ENCODE results near the gene PACS1.

The PACS1 gene

GRCh38 chr11:66264383-66264782 lies 194.3 kb downstream of the PACS1 start:
- no peaks in the 10 kb centered on the region for H3K9me3 ChIP-seq (ENCODE audit: insufficient read depth, low read depth, low read length)
- H3K9ac ChIP-seq (ENCODE audit: low read depth, low read length) = no peak overlapping the region
- peaks cover 59% of the 10 kb centered on the region for H3K36me3 ChIP-seq (ENCODE audit: insufficient read depth, low read length)
- H3K4me3 ChIP-seq (ENCODE audit: low read length) = no peak overlapping the region
- H3K27me3 ChIP-seq (ENCODE audit: insufficient read depth, low read length) = no peaks in the 10 kb centered on the region
- no peak overlapping the region for H3K27ac ChIP-seq (ENCODE audit: low read depth, low read length)
- H3K4me1 ChIP-seq (ENCODE audit: insufficient read depth, low read length) = peaks cover 2% of the 10 kb centered on the region; the same call in 1 of the 2 replicates
- WGBS = 95% methylated on average over 8 of the region's 8 CpGs

- no peak overlapping the region for H3K4me3 ChIP-seq (ENCODE audit: low read length)
- H3K27ac ChIP-seq (ENCODE audit: low read depth, low read length) = no peak overlapping the region
- H3K4me1 ChIP-seq (ENCODE audit: insufficient read depth, low read length) = peaks cover 7% of the 10 kb centered on the region; the same call in 1 of the 2 replicates
- H3K9ac ChIP-seq (ENCODE audit: low read depth, low read length) = no peak overlapping the region
- WGBS = 73% methylated on average over 11 of the region's 12 CpGs
- peaks cover 54% of the 10 kb centered on the region for H3K36me3 ChIP-seq (ENCODE audit: insufficient read depth, low read length)
- H3K27me3 ChIP-seq (ENCODE audit: insufficient read depth, low read length) = no peaks in the 10 kb centered on the region
- H3K9me3 ChIP-seq (ENCODE audit: insufficient read depth, low read depth, low read length) = no peaks in the 10 kb centered on the region
These were observed 194.8 kb downstream of the PACS1 start for GRCh38 chr11:66264914-66265313.

DNA sequence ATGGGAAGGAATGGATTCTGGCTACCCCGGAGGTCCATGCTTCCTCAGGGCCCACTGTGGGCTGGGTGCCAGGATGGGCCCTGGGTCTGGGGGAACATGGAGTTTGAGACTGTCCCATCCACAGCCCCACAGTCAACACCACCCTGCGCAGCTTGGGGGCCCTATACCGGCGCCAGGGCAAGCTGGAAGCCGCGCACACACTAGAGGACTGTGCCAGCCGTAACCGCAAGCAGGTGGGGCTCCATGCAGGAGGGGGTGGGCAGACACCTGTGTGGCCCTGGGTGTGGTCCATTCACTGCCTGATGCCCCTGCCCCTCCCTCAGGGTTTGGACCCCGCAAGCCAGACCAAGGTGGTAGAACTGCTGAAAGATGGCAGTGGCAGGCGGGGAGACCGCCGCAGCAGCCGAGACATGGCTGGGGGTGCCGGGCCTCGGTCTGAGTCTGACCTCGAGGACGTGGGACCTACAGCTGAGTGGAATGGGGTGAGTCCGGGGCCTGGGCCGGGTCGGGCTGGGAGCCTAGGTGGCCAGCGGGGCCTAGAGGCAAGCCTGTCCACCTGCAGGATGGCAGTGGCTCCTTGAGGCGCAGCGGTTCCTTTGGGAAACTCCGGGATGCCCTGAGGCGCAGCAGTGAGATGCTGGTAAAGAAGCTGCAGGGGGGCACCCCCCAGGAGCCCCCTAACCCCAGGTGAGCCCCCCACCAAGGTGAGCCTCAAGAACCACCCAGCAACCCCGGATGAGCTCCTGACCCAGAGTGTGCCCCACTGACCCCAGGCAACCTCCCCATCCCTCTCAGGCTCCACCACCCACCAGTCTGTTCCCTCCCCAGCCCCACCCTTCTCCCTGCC lies 195.7 kb downstream of the PACS1 start:
- H3K36me3 ChIP-seq (ENCODE audit: insufficient read depth, low read length) = peaks cover 49% of the 10 kb centered on the region
- no peaks in the 10 kb centered on the region for H3K9me3 ChIP-seq (ENCODE audit: insufficient read depth, low read depth, low read length)
- H3K4me1 ChIP-seq (ENCODE audit: insufficient read depth, low read length) = peaks cover 8% of the 10 kb centered on the region; the same call in 1 of the 2 replicates
- WGBS = 97% methylated on average over 26 of the region's 26 CpGs
- no peak overlapping the region for H3K27ac ChIP-seq (ENCODE audit: low read depth, low read length)
- H3K9ac ChIP-seq (ENCODE audit: low read depth, low read length) = no peak overlapping the region
- no peaks in the 10 kb centered on the region for H3K27me3 ChIP-seq (ENCODE audit: insufficient read depth, low read length)
- no peak overlapping the region for H3K4me3 ChIP-seq (ENCODE audit: low read length)

DNA sequence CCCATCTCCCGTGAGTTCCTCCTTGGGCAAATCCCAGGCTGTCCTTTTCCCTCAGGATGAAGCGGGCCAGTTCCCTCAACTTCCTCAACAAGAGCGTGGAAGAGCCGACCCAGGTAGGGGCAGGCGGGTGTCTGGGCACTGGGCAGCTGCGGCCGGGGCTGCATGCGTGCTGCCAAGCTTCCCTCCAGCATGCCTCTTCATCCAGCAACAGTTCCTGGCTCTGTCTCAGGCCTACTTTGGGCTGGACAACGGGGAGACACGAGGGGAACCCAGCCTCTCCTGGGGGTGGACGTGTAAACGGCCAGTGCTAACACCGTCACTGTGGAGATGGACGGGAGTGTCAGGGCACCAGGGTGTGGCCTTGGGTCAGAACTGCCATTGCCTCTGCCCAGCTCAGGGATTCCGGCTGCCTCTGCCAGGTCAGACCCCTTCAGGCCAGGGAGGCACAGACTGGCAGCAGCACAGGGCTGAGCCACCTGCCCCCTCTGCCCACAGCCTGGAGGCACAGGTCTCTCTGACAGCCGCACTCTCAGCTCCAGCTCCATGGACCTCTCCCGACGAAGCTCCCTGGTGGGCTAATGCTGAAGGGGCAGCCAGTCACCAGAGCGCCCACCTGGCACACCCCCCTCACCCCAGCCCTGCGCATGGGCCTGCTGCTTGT lies 196.4 kb downstream of the PACS1 start:
- Histone ChIP-seq H3K9ac (ENCODE audit: low read depth, low read length) (no peak overlapping the region), H3K36me3 (ENCODE audit: insufficient read depth, low read length) (peaks cover 45% of the 10 kb centered on the region), H3K4me1 (ENCODE audit: insufficient read depth, low read length) (peaks cover 8% of the 10 kb centered on the region; the same call in 1 of the 2 replicates), H3K27ac (ENCODE audit: low read depth, low read length) (no peak overlapping the region), H3K4me3 (ENCODE audit: low read length) (peak overlapping the region; percentile 93), H3K27me3 (ENCODE audit: insufficient read depth, low read length) (no peaks in the 10 kb centered on the region), H3K9me3 (ENCODE audit: insufficient read depth, low read depth, low read length) (no peaks in the 10 kb centered on the region)
- 91% methylated on average over 20 of the region's 20 CpGs for WGBS

DNA sequence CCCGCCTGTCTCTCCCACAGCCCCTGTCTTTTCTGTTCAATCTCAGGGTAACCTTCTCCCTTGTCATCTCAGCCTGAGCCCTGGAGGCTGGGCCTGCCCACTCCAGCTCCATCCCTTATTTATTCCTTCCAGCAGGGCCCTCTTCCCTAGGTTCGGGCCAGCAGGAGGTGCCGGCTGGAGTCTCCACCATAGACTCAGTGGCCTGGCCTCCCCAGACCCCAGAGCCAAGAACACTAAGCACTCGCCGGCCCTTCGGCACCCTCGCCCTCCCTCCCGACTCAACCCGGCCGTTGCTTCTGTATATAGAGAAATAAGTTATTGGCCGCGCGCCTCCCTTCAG lies 196.9 kb downstream of the PACS1 start:
- peak overlapping the region; percentile 12; the same call in 1 of the 2 replicates for H3K27ac ChIP-seq (ENCODE audit: low read depth, low read length)
- no peaks in the 10 kb centered on the region for H3K9me3 ChIP-seq (ENCODE audit: insufficient read depth, low read depth, low read length)
- peak overlapping the region; percentile 93 for H3K4me3 ChIP-seq (ENCODE audit: low read length)
- peaks cover 8% of the 10 kb centered on the region; the same call in 1 of the 2 replicates for H3K4me1 ChIP-seq (ENCODE audit: insufficient read depth, low read length)
- peak overlapping the region; percentile 35; the same call in 1 of the 2 replicates for H3K9ac ChIP-seq (ENCODE audit: low read depth, low read length)
- peaks cover 45% of the 10 kb centered on the region for H3K36me3 ChIP-seq (ENCODE audit: insufficient read depth, low read length)
- 27% methylated on average over 13 of the region's 13 CpGs for WGBS
- no peaks in the 10 kb centered on the region for H3K27me3 ChIP-seq (ENCODE audit: insufficient read depth, low read length)

DNA sequence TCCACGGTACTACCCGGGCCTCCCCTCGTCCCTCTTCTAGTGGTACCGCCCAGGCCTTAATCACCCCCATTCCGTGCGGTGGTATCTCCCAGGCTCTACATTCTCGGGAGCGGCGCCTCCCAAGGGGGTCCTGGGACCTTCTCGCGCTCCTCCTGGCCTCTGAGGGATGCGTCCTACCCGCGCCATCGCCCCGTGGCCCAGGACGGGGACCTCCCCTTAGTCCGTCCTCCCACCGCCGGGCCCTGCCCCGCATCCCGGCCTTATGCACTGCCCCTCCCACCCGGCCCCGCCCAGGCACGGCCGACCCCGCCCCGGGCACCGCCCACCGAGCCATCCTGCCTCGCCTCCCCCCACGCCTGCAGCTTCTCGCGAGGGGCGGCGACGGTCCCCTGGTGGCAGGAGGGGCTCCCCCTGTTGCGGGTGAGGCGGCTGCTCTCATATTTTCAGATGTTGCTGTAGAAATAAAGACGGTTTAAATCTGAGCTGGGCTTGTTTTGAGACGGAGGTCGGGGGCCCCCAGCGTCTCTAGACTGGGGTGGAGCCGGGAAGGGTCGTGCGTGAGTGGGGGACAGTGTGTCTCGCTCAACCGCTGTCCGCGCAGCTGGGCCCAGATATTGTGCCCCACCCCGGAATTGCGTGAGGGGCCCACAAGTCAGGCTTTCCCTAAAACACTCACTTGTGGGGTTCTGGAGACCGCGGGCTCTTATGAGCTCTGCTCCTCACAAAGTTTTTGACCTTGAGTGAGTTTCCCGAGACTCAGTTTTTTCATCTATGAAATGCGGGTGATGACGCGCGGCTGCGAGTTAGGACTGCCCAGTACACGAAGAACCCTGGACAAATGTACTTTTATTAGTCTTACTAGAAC lies 197.5 kb downstream of the PACS1 start:
- Histone ChIP-seq H3K4me1 (ENCODE audit: insufficient read depth, low read length) (peaks cover 8% of the 10 kb centered on the region; the same call in 1 of the 2 replicates), H3K9ac (ENCODE audit: low read depth, low read length) (peak overlapping the region; percentile 52), H3K9me3 (ENCODE audit: insufficient read depth, low read depth, low read length) (no peaks in the 10 kb centered on the region), H3K36me3 (ENCODE audit: insufficient read depth, low read length) (peaks cover 45% of the 10 kb centered on the region), H3K4me3 (ENCODE audit: low read length) (peak overlapping the region; percentile 93), H3K27me3 (ENCODE audit: insufficient read depth, low read length) (no peaks in the 10 kb centered on the region), H3K27ac (ENCODE audit: low read depth, low read length) (peak overlapping the region; percentile 74; the same call in 1 of the 2 replicates)
- WGBS = under 1% methylated on average over 58 of the region's 61 CpGs

- no peaks in the 10 kb centered on the region for H3K9me3 ChIP-seq (ENCODE audit: insufficient read depth, low read depth, low read length)
- H3K27me3 ChIP-seq (ENCODE audit: insufficient read depth, low read length) = no peaks in the 10 kb centered on the region
- WGBS = under 1% methylated on average over 62 of the region's 64 CpGs
- peak within 1 kb of the TSS; percentile 96 for H3K27ac ChIP-seq (ENCODE audit: low read depth, low read length)
- peaks cover 45% of the 10 kb centered on the region for H3K36me3 ChIP-seq (ENCODE audit: insufficient read depth, low read length)
- peaks cover 8% of the 10 kb centered on the region; the same call in 1 of the 2 replicates for H3K4me1 ChIP-seq (ENCODE audit: insufficient read depth, low read length)
- H3K9ac ChIP-seq (ENCODE audit: low read depth, low read length) = peak within 1 kb of the TSS; percentile 92
- H3K4me3 ChIP-seq (ENCODE audit: low read length) = peak within 1 kb of the TSS; percentile 93
These were observed 198.3 kb downstream of the PACS1 start, which contains the start of gene RAB1B for GRCh38 chr11:66268244-66268951. Gene RAB1B (plus strand): TSS chr11:66268639. CDS start chr11:66268680, 41 bp downstream.

- Histone ChIP-seq H3K9ac (ENCODE audit: low read depth, low read length) (peak overlapping the region; percentile 92), H3K36me3 (ENCODE audit: insufficient read depth, low read length) (peaks cover 45% of the 10 kb centered on the region), H3K27me3 (ENCODE audit: insufficient read depth, low read length) (no peaks in the 10 kb centered on the region), H3K9me3 (ENCODE audit: insufficient read depth, low read depth, low read length) (no peaks in the 10 kb centered on the region), H3K27ac (ENCODE audit: low read depth, low read length) (peak overlapping the region; percentile 96), H3K4me1 (ENCODE audit: insufficient read depth, low read length) (peaks cover 8% of the 10 kb centered on the region; the same call in 1 of the 2 replicates), H3K4me3 (ENCODE audit: low read length) (peak overlapping the region; percentile 93)
- WGBS = 7% methylated on average over 30 of the region's 32 CpGs
These were observed 199.2 kb downstream of the PACS1 start for GRCh38 chr11:66268952-66269905.

- Histone ChIP-seq H3K27ac (ENCODE audit: low read depth, low read length) (no peak overlapping the region), H3K27me3 (ENCODE audit: insufficient read depth, low read length) (no peaks in the 10 kb centered on the region), H3K4me1 (ENCODE audit: insufficient read depth, low read length) (peaks cover 8% of the 10 kb centered on the region; the same call in 1 of the 2 replicates), H3K9ac (ENCODE audit: low read depth, low read length) (no peak overlapping the region), H3K9me3 (ENCODE audit: insufficient read depth, low read depth, low read length) (no peaks in the 10 kb centered on the region), H3K36me3 (ENCODE audit: insufficient read depth, low read length) (peaks cover 39% of the 10 kb centered on the region), H3K4me3 (ENCODE audit: low read length) (no peak overlapping the region)
- WGBS = 95% methylated on average over 7 of the region's 7 CpGs
These were observed 201.7 kb downstream of the PACS1 start for GRCh38 chr11:66271816-66272215.
